HG03175 (cell line): Measurements from ENCODE around the gene NAA20.
A peak's percentile ranks its signal among the peaks of the same experiment; 100 is the strongest.
"Not testable (repeated sequence)": the region's sequence is repeated elsewhere in the genome, so short reads cannot be mapped to it uniquely, and the experiment has no call there.

ENCODE experiments used
- ATAC-seq: cut with Tn5 transposase; IDR thresholded peaks from one replicate; pipeline ENCODE4 v1.9.1; 2021; ENCODE audit warnings: mild to moderate bottlenecking, moderate library complexity; ENCODE audit not compliant: unreplicated experiment

The NAA20 gene

DNA sequence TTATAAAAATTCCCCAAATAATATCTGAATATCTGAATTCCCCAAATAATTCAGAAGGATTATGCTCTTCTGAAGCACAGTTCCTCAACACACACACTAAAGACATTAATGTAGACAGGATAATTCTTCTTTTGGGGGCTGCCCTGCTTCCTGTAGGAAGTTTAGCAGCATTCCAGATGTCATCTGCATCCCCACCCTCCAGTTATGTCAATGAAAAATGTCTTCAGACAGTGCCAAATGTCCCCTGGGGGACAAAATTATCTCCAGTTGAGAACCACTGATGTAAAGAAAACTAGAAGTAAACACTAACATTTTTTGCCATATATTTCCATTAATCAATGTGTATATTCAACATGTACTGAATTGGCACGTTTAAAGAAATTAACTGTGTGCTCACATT lies 25.9 kb upstream of the NAA20 start:
- ATAC-seq: no peak

DNA sequence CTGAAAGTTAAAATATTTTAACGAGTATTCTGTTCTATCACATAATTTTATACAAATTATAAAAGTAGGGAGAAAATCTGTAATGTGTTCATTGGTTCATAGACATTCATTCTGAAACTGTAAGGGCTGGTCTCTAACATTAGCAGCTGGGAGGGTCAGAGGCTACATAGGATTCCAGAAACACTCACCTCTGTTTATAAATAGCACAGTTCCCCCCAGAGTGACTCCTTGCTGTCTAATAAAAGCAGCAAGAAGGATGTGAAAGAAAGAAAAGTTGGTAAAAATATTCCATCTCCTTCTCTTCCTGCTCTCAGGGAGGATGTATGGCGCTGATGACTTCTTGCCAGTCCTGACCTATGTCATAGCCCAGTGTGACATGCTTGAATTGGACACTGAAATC lies 25.3 kb upstream of the NAA20 start:
- ATAC-seq: no peak

DNA sequence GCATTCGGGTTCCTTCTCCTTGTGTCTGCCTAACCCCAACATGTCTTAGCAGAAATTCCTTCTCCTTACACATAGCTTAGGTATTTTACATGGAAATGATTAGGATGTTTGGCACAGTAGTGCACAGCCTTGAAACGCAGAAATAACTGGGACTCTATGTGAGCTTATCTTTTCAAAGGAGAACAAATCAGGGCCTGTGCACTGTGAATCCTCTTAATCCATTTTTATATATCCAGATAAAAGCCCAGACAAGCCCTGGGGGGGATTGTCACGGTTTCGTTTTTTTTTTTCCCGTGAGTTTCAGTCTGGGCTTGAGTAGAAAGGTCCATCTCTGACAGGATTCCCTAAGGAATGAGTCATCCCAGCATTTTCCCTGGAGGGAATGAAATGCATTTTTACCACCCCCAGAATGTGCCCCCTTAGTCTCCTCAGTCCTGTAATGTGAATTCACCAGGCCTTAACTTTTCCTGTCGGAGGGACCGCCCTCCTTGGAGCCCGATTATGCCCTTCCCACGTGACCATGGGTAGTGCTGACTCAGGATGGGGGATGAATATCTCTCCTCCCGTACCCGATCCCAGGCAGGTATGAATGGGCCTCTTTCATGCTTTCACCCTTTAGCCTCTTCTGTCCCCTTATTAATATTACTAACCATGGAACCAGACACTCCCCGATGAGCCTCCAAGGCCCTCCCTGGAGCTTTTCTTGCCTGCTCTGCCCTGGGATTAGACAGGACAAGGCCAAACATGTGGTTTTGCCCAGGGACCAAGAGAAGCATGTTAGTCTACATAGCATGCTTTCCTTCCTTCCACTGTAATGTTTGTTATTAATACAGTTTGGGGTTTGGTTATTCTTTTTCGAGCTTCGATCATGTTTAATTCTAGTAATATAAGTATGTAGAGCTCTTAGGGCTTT lies 23.9 kb upstream of the NAA20 start:
- no peak for ATAC-seq

DNA sequence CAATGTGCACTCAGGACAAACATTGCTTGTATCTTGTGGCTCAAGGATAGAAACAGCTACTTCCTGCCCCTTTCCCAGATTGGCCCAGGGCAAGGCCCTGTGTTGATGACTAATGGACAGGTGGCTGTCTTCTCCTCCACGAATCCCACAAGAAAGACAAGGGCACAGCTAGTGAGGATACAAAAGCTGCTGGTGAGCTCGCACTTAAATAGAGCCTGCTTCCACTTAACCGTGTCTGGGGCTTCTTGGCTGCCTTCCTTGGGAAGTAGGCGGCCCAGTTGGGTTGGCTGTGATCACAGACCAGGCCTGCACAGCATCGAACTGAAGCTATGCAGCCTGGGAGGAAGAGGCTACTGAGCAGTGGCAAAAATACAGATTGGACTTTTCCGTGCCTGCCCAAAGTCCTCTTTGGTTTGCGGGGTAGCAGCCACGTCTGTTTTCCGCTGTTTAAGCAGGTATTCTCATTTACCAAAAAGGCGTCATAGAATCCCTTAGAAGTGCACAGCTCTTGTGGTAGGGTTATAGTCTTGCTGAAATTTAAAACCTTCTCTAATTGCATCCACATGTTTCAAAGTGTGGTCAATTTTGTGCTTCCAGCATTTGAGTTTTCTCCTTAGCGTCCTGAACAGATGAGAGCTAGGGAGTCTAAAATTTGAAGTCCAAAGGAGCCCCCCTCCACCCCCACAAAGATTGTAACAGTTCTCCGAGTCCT lies 23.0 kb upstream of the NAA20 start:
- ATAC-seq: no peak

DNA sequence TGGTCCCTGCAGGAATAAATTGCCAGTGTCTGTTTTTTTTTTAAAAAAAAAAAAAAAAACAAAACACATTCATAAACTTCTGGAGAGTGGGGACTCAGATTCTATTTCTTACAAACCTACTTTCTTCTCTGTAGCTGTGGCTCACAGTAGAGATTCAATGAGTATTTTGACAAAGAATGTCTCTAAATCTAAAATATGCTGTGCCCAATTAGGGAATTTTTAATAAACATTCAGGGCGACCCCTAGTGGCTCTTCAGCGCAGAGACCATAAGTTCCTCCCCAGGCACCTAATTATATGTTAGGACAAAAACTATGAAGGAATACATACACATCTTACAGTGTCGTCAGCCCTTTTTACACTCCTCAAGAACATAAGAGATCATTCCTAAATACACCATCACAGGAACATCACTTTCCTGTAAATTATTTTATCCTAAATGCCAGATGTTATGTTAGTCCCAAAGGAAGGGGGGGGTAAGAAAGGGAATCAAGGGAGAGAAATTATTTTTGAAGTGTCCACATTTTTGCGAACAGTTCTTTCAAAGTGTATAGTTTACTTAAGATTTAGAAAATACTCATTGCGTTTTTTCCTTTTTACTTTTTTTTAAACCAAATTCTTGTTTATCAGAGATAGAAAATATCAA lies 21.8 kb upstream of the NAA20 start:
- ATAC-seq: no peak

DNA sequence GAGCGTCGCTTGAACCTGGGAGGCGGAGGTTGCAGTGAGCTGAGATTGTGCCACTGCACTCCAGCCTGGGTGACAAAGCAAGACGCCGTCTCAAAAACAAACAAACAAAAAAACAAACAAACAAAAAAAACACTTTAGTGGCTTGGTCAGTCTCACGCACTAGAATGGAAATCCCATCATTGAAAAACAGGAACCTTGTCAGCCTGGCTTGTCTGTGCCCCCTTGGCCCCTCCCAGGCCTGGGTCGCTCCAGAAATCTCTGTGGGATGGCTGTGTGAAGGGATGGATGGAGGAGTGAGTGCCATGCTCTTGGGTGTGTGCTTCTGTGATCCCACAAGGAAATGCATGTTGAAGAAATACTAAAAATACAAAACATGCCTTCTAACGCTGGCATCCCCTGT lies 20.9 kb upstream of the NAA20 start:
- no peak for ATAC-seq

DNA sequence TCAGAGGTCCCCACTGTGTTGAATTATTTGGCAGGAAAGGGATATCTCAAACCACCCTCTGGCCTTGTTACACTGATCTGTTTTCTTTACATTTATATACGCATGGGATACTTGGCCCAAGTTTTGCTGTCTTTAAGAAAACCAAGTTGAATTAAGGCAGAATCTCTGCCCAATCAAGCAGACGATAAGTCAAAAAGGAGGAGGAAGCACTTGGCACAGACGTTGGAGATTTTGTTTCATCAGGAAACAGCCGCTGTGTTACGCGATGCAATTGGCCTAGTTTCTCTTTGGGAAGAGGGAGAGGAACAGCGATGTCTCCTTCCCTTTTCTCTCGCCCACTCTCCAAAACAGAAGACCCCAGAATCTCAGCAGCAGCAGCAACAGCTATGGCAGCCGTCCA lies 20.2 kb upstream of the NAA20 start:
- ATAC-seq: no peak

DNA sequence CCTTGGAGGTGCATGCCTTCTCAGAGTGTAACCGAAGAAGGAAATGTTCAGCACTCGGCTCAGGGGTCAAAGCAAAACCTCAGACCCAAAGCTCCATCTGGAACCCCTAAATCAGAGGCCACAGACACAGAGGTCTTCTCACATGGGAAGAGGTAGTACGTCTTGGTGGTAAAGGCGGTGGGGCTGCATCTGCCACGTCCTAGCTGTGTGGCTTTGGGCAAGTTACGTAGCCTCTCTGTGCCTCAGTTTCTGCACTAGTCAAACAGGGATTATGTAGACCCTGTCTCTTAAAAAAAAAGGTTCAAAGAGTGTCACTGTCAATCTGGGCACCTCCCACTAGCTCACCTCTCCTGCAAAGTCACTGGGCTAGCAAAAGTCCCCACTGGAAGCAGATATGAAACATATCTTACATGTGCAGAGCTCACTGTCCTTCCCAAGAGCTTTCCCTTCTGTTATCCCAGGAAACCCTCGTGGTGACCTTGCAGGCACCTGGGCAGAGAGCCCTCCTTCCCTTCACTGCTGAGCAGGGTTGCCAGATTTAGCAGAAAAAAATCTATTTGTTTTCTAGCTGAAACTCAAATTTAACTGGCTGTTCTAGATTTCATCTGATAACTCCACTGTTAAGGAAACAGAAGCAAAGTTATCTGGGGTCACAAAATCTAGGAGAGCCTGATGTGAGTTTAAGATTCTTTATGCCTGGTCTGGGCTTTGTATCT lies 18.0 kb upstream of the NAA20 start:
- no peak for ATAC-seq

DNA sequence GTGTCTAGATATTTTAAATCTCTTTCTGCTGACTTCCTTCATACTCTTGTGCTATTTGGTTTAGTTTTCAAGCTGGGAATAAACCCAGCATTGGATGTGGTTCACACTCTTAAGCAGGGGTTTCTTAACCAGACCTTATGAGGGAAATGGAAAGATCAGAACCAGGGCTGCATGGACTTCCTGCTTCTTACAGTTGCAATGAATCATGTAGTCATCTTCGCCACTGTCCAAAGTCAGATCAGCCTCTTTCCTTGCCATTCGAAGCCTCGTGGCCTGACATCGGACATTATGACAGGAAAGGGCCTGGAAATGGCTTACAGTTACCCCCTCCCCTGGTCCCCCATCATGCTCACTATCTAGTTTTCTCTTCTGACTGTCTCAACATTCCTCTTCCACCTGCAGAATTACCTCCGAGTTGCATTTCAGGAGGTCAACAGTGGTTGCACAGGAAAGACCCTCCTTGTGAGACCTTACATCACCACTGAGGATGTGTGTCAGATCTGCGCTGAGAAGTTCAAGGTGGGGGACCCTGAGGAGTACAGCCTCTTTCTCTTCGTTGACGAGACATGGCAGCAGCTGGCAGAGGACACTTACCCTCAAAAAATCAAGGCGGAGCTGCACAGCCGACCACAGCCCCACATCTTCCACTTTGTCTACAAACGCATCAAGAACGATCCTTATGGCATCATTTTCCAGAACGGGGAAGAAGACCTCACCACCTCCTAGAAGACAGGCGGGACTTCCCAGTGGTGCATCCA lies 16.8 kb upstream of the NAA20 start:
- ATAC-seq: no peak

DNA sequence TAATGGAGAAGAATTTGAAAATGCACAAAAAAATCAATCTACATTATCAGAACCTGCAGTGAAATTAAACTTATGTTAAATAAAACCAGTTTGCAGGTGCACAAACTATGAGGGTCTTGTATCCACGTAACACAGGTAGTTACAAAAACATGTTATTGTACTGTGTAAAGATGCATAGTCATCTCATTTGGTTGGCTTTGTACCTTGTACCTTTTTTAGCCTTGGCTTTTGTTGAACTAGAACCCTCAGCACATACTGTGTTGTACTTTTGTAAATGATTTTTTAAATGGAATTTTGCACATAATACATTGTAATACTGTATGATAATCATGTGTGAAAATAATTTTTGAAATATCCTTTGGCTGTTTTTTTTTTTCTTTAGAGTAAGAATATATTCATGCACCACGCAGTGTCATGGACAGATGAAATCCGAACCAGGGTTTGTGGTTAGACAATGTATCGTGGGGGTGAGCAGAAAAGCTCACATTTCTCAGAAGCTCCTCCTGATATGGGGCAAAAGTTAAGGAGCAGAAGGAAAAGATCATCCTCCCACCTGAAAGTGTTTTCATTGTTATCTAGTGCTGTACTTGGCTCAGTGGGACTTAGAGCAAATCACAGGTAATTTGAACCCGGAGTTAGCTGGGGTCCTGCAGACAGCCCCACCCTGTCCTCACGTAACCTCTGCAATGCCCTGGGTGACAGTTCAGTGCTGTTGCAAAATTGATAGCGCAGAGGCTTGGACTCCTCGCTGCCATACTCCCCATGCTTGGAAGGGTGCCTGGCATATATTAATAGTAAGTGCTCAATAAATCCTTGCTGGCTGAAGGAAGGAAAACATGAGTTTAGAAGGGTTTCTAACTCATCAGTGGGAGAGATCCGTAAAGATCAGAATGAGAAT lies 14.8 kb upstream of the NAA20 start:
- ATAC-seq: no peak

DNA sequence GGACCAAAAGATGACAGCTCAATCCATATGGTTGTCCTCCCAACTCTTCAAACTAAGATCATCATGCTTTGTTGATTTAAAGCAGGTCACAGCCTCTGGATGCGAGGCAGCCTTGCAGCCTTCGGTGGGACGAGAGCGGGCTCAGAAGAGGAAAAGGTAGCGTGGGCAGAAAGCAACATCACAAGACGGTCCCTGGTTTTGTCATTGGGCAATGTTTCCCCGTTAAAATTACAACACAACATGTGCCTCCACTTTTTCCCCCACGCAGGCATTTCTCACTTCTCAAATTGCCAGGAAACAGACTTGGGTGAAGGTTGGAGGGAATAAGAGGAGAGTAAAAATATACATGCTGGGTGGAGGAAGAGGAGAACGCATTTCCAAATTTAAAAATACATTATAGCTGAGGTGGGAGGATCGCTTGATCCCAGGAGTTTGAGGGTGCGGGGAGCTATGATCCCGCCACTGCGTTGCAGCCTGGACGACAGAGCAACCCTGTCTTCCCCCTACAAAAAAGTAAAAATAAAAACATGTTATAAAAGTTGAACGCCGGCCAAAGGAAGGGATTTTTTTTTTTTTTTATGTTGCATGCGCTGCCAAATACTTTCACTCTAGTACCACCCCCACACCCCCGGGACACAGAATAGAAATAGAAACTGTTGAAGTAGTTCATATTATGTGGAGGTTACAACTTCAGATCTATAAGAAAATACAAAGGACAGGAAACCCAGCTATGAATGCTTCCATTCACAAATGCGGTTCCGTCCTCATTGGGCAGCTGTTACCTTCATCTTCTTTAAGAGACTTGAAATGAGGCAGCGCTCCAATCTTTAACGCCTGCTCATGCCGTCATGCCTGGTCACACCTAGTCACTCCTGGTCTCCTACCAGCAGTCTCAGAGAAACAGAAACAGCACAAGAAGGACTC lies 13.9 kb upstream of the NAA20 start:
- no peak for ATAC-seq

DNA sequence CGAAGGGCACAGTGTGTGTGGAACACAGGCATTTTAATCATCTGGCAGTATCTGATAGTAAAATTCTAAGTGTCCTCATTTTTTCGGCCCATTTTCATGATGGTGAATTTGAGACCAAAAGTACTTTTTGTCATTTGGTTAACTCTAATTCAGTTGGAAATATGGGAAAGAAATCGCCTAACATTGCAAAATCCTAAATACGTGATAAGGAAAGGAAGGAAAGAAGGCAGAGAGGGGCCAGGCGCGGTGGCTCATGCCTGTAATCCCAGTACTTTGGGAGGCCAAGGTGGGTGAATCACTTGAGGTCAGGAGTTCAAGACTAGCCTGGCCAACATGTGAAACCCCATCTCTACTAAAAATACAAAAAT lies 13.2 kb upstream of the NAA20 start:
- not testable (repeated sequence) for ATAC-seq

DNA sequence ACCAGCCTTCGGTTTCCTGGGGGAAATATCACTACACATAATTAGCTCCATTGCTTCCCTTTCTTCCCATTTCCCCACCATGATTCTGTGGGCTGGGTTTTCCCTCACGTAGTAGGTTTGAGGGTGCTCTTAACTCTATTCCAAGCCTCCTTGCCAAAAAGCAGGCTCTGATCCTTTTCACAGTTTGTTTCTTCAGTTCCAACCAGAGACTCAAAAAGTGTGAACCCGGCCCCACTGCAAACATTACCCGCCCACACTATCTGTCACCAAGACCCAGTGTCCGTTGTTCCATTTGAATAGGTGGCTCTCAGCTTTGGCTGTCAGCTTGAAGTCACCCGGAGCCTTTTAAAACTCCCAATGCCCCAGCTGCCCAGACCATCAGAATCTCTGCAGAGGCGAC lies 11.8 kb upstream of the NAA20 start:
- ATAC-seq: no peak

DNA sequence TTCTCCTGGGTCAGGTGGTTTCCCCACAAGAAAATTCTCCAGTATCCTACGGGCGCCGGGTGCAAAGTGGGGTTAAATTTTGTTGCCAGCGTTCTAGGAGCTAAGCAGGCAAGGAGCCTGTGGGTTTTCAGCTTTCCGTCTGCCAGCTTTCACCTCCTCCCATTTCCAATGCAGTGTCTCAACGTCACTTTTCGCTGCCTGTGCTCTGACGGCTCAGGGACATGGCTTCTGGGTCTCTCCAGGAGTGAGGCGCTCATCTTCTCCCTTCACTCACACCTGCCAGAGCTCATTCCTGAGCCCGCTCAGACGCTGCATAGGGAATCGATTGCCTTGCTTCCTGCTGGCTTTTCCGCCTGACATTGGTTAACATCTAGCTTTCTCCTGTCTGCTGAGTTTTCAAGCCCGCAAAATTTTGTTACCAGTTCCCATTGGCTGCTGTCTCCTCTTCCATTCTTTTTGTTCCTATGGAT lies 7.3 kb upstream of the NAA20 start:
- ATAC-seq: no peak

DNA sequence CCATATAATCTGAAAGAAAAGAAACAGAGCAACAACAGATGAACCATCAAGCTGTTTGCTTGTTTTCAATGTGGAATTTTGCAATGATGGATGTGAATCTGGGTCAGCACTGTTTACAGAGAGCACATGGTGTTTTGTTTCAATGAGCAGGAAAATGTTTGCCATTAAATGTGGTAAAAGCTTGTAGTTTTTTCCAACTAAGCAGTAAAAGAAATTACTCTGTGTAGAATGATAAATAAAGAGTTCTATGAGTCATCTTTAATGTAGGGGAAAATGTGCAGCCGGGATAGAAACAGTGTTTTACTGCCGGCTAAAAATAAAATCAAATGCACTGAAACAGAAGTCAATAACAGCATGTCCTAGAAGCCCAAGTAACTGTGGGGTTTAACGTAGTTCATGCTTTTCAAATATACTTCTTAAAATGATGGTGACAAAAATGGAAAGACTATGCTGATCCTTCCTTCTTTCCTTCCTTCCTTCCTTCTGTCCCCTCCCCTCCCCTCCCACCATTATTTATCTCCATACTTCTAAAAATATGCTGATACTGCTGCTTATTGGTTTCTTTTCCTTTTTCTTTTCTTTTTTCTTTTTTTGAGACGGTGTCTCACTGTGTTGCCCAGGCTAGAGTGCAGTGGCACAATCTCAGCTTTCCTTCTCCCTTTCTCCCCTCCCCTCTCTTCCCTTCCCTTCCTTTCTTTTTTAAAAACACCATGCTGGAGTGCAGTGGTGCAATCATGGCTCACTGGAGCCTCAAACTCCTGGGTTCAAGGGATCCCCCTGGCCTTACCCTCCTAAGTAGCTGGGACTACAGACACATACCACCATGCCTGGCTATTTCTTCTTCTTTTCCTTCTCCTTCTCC lies 6.3 kb upstream of the NAA20 start:
- no peak for ATAC-seq

DNA sequence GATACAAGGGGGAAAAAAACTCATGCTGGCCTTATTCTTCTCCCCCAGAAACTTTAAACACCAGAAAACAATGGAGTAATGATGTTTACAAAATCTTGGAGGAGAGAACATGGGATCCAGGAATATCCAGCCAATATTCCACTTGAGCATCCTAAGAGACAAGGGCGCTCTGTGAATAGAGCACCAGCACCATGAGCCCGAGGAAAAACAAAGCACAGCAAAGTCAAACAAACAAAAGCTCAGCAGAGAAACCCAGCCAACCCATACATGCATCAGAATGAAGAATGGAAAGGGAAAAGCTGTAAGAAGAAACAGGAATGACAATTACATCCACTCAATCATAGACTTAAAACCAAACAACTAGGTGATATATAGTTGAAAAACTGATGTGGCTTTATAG lies 4.6 kb upstream of the NAA20 start:
- ATAC-seq: no peak

DNA sequence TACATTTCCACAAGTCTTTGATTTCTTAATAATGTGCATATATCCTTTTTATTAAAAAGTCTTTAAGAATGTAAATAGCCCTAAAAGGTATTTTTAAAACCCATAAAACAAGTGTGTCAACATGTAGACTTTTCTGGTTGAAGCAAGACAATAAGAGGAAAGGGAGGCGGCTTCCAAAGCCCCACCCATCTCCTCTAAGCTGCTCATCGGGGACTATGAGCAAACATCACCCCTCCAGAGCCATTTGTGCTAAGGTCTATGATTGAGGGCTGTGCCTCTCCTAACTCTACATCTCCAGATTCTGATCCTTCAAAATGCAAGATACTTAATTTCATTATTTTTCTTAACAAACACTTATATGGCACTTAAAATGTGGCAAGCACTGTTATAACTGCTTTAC lies 2.5 kb upstream of the NAA20 start:
- no peak for ATAC-seq

DNA sequence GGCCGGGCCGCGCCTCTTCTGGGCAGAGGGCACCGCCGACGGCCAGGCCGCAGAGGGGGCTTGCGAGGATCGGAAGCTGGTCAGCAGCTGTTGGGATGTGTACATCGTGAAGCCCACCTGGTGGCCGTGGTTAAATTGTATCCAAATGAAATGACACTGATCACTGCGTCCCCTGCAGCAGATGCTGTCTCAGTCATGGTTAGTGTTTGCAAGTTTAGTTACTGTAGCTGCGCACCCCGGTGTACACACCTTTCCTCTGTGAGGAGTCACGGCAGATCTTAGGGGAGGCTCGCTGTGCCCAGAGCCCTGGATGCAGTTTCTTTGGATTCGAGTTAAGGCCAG lies 653 bp downstream of the NAA20 start:
- ATAC-seq: peak; percentile 19
